ENCODE results near the gene FTCD. TPM values are rescaled to one million over a fixed set of nuclear protein-coding genes. Genes with fewer than 3 reads are reported as not detected.

Gene FTCD
- total and polyA plus RNA-seq, 2 experiments from 2014 or later, result not detected

GRCh38 chr21:46137908-46138307, 17.5 kb downstream of the FTCD start:
- H3K4me3 ChIP-seq, result no peak overlapping the region
- TF ChIP-seq EZH2phosphoT487 (IDR thresholded peaks at IDR 0.05; ENCODE audit: insufficient read depth, low read depth) (no peak), EZH2 (IDR thresholded peaks at IDR 0.05; ENCODE audit: insufficient read depth, poor library complexity, severe bottlenecking) (no peak)
- no peak overlapping the region for H3K27ac ChIP-seq
- no peak overlapping the region for H2AFZ ChIP-seq
- DNase-seq, result no peak
- H3K36me3 ChIP-seq (ENCODE audit: low read depth), result no peaks in the 10 kb centered on the region
- in situ Hi-C loops (cut with MboI), result no loop called here
- H3K4me2 ChIP-seq (ENCODE audit: unreplicated experiment), result no peak overlapping the region
- 83 to 91% methylated on average over 7 of the region's 7 CpGs for WGBS, 2 experiments (ENCODE audit: low coverage in 1 of 2, low lambda C conversion rate in 2 of 2, missing lambda C conversion rate in 2 of 2)
- H3K9ac ChIP-seq, result no peak overlapping the region
- H3K4me1 ChIP-seq (ENCODE audit: insufficient read depth), result no peaks in the 10 kb centered on the region
- H3K9me3 ChIP-seq (ENCODE audit: low read depth), result no peaks in the 10 kb centered on the region
- H3K27me3 ChIP-seq (replicated peaks; ENCODE audit: insufficient read depth), result no peaks in the 10 kb centered on the region
- no peaks in the 10 kb centered on the region for H4K20me1 ChIP-seq (ENCODE audit: insufficient read depth)
- peaks cover 14% of the 10 kb centered on the region; the same call in 1 of the 2 replicates for H3F3A ChIP-seq (ENCODE audit: insufficient read depth)
- H3K9me2 ChIP-seq (ENCODE audit: insufficient read depth), result no peaks in the 10 kb centered on the region
- H3K79me2 ChIP-seq (ENCODE audit: insufficient read depth), result no peaks in the 10 kb centered on the region

- no peak for TF ChIP-seq EZH2phosphoT487 (IDR thresholded peaks at IDR 0.05; ENCODE audit: insufficient read depth, low read depth)
- no peak for TF ChIP-seq EZH2 (IDR thresholded peaks at IDR 0.05; ENCODE audit: insufficient read depth, poor library complexity, severe bottlenecking)
- Histone ChIP-seq H3K79me2 (ENCODE audit: insufficient read depth) (no peaks in the 10 kb centered on the region), H3K4me1 (ENCODE audit: insufficient read depth) (no peaks in the 10 kb centered on the region), H3K36me3 (ENCODE audit: low read depth) (no peaks in the 10 kb centered on the region), H3K4me3 (no peak overlapping the region), H3K9ac (no peak overlapping the region), H4K20me1 (ENCODE audit: insufficient read depth) (no peaks in the 10 kb centered on the region), H2AFZ (no peak overlapping the region), H3K9me3 (ENCODE audit: low read depth) (no peaks in the 10 kb centered on the region), H3K4me2 (ENCODE audit: unreplicated experiment) (no peak overlapping the region), H3K27me3 (replicated peaks; ENCODE audit: insufficient read depth) (no peaks in the 10 kb centered on the region), H3K9me2 (ENCODE audit: insufficient read depth) (no peaks in the 10 kb centered on the region), H3F3A (ENCODE audit: insufficient read depth) (peaks cover 23% of the 10 kb centered on the region), H3K27ac (no peak overlapping the region)
- in situ Hi-C loops (cut with MboI), result no loop called here
- WGBS, 2 experiments (ENCODE audit: low coverage in 1 of 2, low lambda C conversion rate in 2 of 2, missing lambda C conversion rate in 2 of 2), result 75 to 79% methylated on average over 22 of the region's 22 CpGs
- DNase-seq, result no peak
Observed at GRCh38 chr21:46136739-46137349, 18.5 kb downstream of the FTCD start.

GRCh38 chr21:46135782-46136395, 19.5 kb downstream of the FTCD start:
- no peaks in the 10 kb centered on the region for H3K9me2 ChIP-seq (ENCODE audit: insufficient read depth)
- no peaks in the 10 kb centered on the region for H3K36me3 ChIP-seq (ENCODE audit: low read depth)
- DNase-seq, result no peak
- no peaks in the 10 kb centered on the region for H3K27me3 ChIP-seq (replicated peaks; ENCODE audit: insufficient read depth)
- no peak for TF ChIP-seq EZH2 (IDR thresholded peaks at IDR 0.05; ENCODE audit: insufficient read depth, poor library complexity, severe bottlenecking)
- no peak for TF ChIP-seq EZH2phosphoT487 (IDR thresholded peaks at IDR 0.05; ENCODE audit: insufficient read depth, low read depth)
- no peak overlapping the region for H3K27ac ChIP-seq
- H2AFZ ChIP-seq, result no peak overlapping the region
- no peaks in the 10 kb centered on the region for H4K20me1 ChIP-seq (ENCODE audit: insufficient read depth)
- in situ Hi-C loops (cut with MboI), result no loop called here
- peaks cover 30% of the 10 kb centered on the region for H3F3A ChIP-seq (ENCODE audit: insufficient read depth)
- no peak overlapping the region for H3K4me3 ChIP-seq
- 65 to 69% methylated on average over 3 to 7 of the region's 7 CpGs for WGBS, 2 experiments (ENCODE audit: low coverage in 1 of 2, low lambda C conversion rate in 2 of 2, missing lambda C conversion rate in 2 of 2)
- no peak overlapping the region for H3K9ac ChIP-seq
- no peaks in the 10 kb centered on the region for H3K9me3 ChIP-seq (ENCODE audit: low read depth)
- no peak overlapping the region for H3K4me2 ChIP-seq (ENCODE audit: unreplicated experiment)
- no peaks in the 10 kb centered on the region for H3K79me2 ChIP-seq (ENCODE audit: insufficient read depth)
- H3K4me1 ChIP-seq (ENCODE audit: insufficient read depth), result no peaks in the 10 kb centered on the region

GRCh38 chr21:46131838-46132651, 23.3 kb downstream of the FTCD start:
- H3K4me2 ChIP-seq (ENCODE audit: unreplicated experiment), result no peak overlapping the region
- no peak for TF ChIP-seq EZH2 (IDR thresholded peaks at IDR 0.05; ENCODE audit: insufficient read depth, poor library complexity, severe bottlenecking)
- TF ChIP-seq EZH2phosphoT487 (IDR thresholded peaks at IDR 0.05; ENCODE audit: insufficient read depth, low read depth), result no peak
- H2AFZ ChIP-seq, result no peak overlapping the region
- H3K27me3 ChIP-seq (replicated peaks; ENCODE audit: insufficient read depth), result no peaks in the 10 kb centered on the region
- H3K9me2 ChIP-seq (ENCODE audit: insufficient read depth), result no peaks in the 10 kb centered on the region
- peaks cover 60% of the 10 kb centered on the region for H3F3A ChIP-seq (ENCODE audit: insufficient read depth)
- no peak overlapping the region for H3K4me3 ChIP-seq
- H3K79me2 ChIP-seq (ENCODE audit: insufficient read depth), result no peaks in the 10 kb centered on the region
- H3K36me3 ChIP-seq (ENCODE audit: low read depth), result peaks cover 4% of the 10 kb centered on the region; the same call in 1 of the 2 replicates
- no peak overlapping the region for H3K9ac ChIP-seq
- no peaks in the 10 kb centered on the region for H4K20me1 ChIP-seq (ENCODE audit: insufficient read depth)
- DNase-seq, result no peak
- no peaks in the 10 kb centered on the region for H3K9me3 ChIP-seq (ENCODE audit: low read depth)
- WGBS, 2 experiments (ENCODE audit: low coverage in 1 of 2, low lambda C conversion rate in 2 of 2, missing lambda C conversion rate in 2 of 2), result 95 to 96% methylated on average over 76 to 81 of the region's 85 CpGs
- no peaks in the 10 kb centered on the region for H3K4me1 ChIP-seq (ENCODE audit: insufficient read depth)
- H3K27ac ChIP-seq, result no peak overlapping the region
- in situ Hi-C loops (cut with MboI), result no loop called here
